Common myeloid progenitor, CD34-positive (primary cell): Measurements from ENCODE around the gene PIP4K2A.

Experiments
- CTCF ChIA-PET: fragments of 350-600 bp; sonication (Branson Sonifier 250); formaldehyde crosslinking; loops from one replicate; lab custom pipeline; 2021; ENCODE audit warnings: antibody characterized with exemption; lab: Charles Lee
- POLR2A ChIA-PET: fragments of 350-600 bp; sonication (Branson Sonifier 250); formaldehyde crosslinking; loops from one replicate; lab custom pipeline; 2021; ENCODE audit warnings: antibody characterized with exemption; lab: Charles Lee
- DNase-seq, 3 donors: peaks; one replicate each; pipeline versions ENCODE4 v3.0.0 to v3.0.0-alpha.2; 2013
- H3K27ac ChIP-seq, 2 experiments: 1 replicate in 1 of 2; 2 replicates in 1 of 2; pipeline ENCODE4 v1.7.0; 2013; ENCODE audit warnings: inconsistent platforms in 2 of 2, low read length in 2 of 2, mild to moderate bottlenecking in 2 of 2, low read depth in 1 of 2, moderate library complexity in 1 of 2; ENCODE audit not compliant: severe bottlenecking in 2 of 2, insufficient read depth in 1 of 2, poor library complexity in 1 of 2
- H3K27me3 ChIP-seq, 5 experiments: replicated peaks in 2 of 5; 1 replicate in 3 of 5; 2 replicates in 2 of 5; pipeline versions ENCODE4 v1.6.1 to v1.7.0; 2013; ENCODE audit warnings: low read length in 4 of 5, mild to moderate bottlenecking in 2 of 5, moderate library complexity in 2 of 5, inconsistent platforms in 1 of 5; ENCODE audit not compliant: insufficient read depth in 5 of 5, control insufficient read depth in 4 of 5
- H3K36me3 ChIP-seq, 4 experiments: 1 replicate in 2 of 4; 2 replicates in 2 of 4; pipeline versions ENCODE4 v1.6.1 to v1.7.0; 2013; ENCODE audit warnings: low read length in 3 of 4, control low read depth in 1 of 4, mild to moderate bottlenecking in 1 of 4; ENCODE audit not compliant: control insufficient read depth in 4 of 4, insufficient read depth in 4 of 4
- H3K4me1 ChIP-seq, 4 experiments: 1 replicate in 3 of 4; 2 replicates in 1 of 4; pipeline versions ENCODE4 v1.6.1 to v1.7.1; 2013; ENCODE audit warnings: low read length in 3 of 4, mild to moderate bottlenecking in 3 of 4, control low read depth in 1 of 4, inconsistent platforms in 1 of 4, moderate library complexity in 1 of 4; ENCODE audit not compliant: control insufficient read depth in 4 of 4, insufficient read depth in 4 of 4; ENCODE audit errors: control extremely low read depth in 1 of 4
- H3K4me3 ChIP-seq, 7 experiments: 1 replicate in 4 of 7; 2 replicates in 3 of 7; pipeline versions ENCODE4 v1.5.1 to v1.7.0; 2013; ENCODE audit warnings: mild to moderate bottlenecking in 7 of 7, low read length in 6 of 7, moderate library complexity in 6 of 7, inconsistent platforms in 2 of 7, low read depth in 2 of 7, control low read depth in 1 of 7; ENCODE audit not compliant: insufficient read depth in 4 of 7, control insufficient read depth in 1 of 7; ENCODE audit errors: extremely low read depth in 1 of 7
- H3K9me3 ChIP-seq, 5 experiments: 1 replicate in 4 of 5; 2 replicates in 1 of 5; pipeline versions ENCODE4 v1.6.1 to v1.7.1; 2013; ENCODE audit warnings: low read length in 4 of 5, mild to moderate bottlenecking in 2 of 5, inconsistent platforms in 1 of 5, low read depth in 1 of 5, moderate library complexity in 1 of 5; ENCODE audit not compliant: control insufficient read depth in 4 of 5, insufficient read depth in 2 of 5; ENCODE audit errors: control extremely low read depth in 1 of 5
- WGBS: methylation state at CpG from one replicate; pipeline ENCODE4 v1.1.5; 2013; ENCODE audit not compliant: insufficient coverage; 5-methylcytosine and 5-hydroxymethylcytosine counted together

The PIP4K2A gene

GRCh38 chr10:22619101-22619500 lies 95.3 kb downstream of the PIP4K2A start:
- no peak for DNase-seq
- H3K27me3 ChIP-seq, result no peaks in the 10 kb centered on the region
- peaks cover 3 to 49% (median 20%) of the 10 kb centered on the region in 4 experiments for H3K4me1 ChIP-seq
- H3K9me3 ChIP-seq, result no peaks in the 10 kb centered on the region
- H3K27ac ChIP-seq, result no peak overlapping the region
- H3K4me3 ChIP-seq, result no peak overlapping the region
- no CpG with 5 or more reads among the region's 2 CpGs for WGBS
- ChIA-PET POLR2A (no interaction called here), CTCF (interaction anchor here (1.0 kb wide), 2 partner anchors 36 to 45 kb away, joined by 3 to 4 read pairs; no protein-coding TSS in a partner anchor)
- H3K36me3 ChIP-seq, result peaks cover 0 to 12% (median under 1%) of the 10 kb centered on the region in 4 experiments

DNA sequence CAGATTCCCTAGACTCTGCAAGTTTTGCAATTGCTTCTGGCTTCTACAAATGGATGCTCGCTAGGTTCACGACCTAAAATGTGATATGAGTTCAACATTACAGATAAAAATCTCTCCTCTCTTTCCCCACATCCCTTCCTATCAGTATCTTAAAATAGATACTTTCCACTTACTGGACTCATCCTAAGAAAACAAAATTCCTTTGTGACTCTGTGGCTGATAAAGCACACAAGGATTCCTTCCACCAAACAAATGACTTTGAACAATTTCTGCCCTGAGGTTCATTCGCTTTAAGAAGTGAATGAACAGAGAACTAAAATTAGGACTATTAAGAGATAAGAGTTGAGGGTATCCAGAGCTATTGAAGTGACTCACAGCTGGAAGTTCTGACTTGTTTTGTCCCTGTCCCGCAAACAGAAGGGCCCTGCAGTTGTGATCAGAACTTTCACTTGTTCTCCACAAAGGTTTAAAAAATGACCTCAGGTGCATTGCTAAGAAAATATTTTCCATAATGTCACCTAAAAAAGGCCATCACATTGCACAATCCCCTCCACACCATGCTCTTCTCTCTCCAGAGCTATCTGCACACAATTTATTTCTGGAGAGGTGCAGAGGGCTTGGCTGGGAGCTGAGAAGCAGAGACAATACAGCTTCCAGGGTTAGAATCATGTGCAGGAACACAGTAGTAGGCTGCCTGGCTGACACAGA lies 96.1 kb downstream of the PIP4K2A start:
- DNase-seq, result no peak
- Histone ChIP-seq H3K9me3 (no peaks in the 10 kb centered on the region), H3K27ac (peak overlapping the region in 1 of 2 experiments; percentile 17), H3K4me3 (no peak overlapping the region), H3K36me3 (peaks cover 0 to 17% (median 3%) of the 10 kb centered on the region in 4 experiments), H3K4me1 (peaks cover 2 to 43% (median 16%) of the 10 kb centered on the region in 4 experiments), H3K27me3 (no peaks in the 10 kb centered on the region)
- WGBS, result 94% methylated on average over 3 of the region's 4 CpGs
- ChIA-PET POLR2A (no interaction called here), CTCF (interaction anchor here (1.0 to 1.4 kb wide), 2 partner anchors 44 to 66 kb away, joined by 3 to 5 read pairs; no protein-coding TSS in a partner anchor)

DNA sequence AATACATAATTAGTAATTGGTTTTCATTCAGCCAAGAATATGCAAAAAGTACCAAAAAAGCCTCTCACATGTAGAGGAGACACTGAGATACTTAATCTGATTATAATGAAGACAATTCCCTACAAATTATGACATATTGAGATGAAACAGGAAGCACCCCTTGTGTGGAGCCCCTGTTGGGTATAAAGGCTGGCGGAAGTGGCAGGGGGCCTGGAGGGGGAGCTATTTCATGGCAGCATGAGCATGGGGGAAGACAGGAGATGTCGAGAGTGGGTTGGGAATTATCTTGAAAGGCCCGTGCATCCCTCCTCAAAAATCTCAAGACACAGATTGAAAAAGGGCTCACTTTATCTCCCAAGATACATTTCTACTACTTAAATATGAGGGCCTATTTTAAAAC lies 96.9 kb downstream of the PIP4K2A start:
- H3K4me1 ChIP-seq, result peaks cover 2 to 47% (median 16%) of the 10 kb centered on the region in 4 experiments
- peaks cover 0 to 18% (median 6%) of the 10 kb centered on the region in 4 experiments for H3K36me3 ChIP-seq
- ChIA-PET POLR2A (no interaction called here), CTCF (interaction anchor here (0.7 to 1.4 kb wide), 2 partner anchors 61 to 67 kb away, joined by 3 to 5 read pairs; no protein-coding TSS in a partner anchor)
- H3K9me3 ChIP-seq, result no peaks in the 10 kb centered on the region
- 100% methylated on average over 1 of the region's 3 CpGs for WGBS
- no peaks in the 10 kb centered on the region for H3K27me3 ChIP-seq
- H3K4me3 ChIP-seq, result no peak overlapping the region
- DNase-seq, result peak in 1 of 3 donors; percentile 40
- H3K27ac ChIP-seq, result no peak overlapping the region

DNA sequence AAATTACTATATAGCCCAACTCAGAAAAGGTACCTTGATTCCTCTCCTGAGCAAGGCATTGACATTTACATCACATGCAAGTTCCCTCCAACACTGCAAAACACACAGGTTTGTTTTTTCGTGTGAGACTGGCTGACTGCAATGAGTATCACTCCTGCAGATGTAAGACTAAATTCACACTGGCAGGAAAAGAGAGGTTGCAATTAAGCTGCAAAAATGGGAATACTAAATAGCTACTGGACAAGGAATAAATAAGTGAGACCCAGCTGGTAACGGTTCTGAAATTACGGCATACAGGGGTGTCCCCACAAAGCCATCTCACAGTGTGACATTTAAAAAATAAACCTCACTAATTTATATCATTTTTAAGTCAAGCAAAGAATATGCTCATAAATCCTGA lies 97.3 kb downstream of the PIP4K2A start:
- H3K9me3 ChIP-seq, result no peaks in the 10 kb centered on the region
- DNase-seq, result no peak
- WGBS, result 100% methylated on average over 2 of the region's 3 CpGs
- POLR2A ChIA-PET, result no interaction called here
- no peak overlapping the region for H3K4me3 ChIP-seq
- H3K27ac ChIP-seq, result no peak overlapping the region
- CTCF ChIA-PET, result interaction anchor here (0.6 to 1.4 kb wide), 5 partner anchors 10 to 152 kb away, joined by 3 to 5 read pairs (median 3); no protein-coding TSS in a partner anchor
- H3K4me1 ChIP-seq, result peaks cover 2 to 52% (median 21%) of the 10 kb centered on the region in 4 experiments
- H3K27me3 ChIP-seq, result no peaks in the 10 kb centered on the region
- peaks cover 0 to 16% (median 6%) of the 10 kb centered on the region in 4 experiments for H3K36me3 ChIP-seq

- DNase-seq, result peak in 2 of 3 donors; percentile 47 to 54
- Histone ChIP-seq H3K9me3 (no peaks in the 10 kb centered on the region), H3K36me3 (peaks cover 0 to 12% (median 6%) of the 10 kb centered on the region in 4 experiments), H3K4me3 (peak overlapping the region in 1 of 7 experiments; percentile 20), H3K27ac (peak overlapping the region in 1 of 2 experiments; percentile 60), H3K4me1 (peaks cover 9 to 59% (median 27%) of the 10 kb centered on the region in 4 experiments), H3K27me3 (no peaks in the 10 kb centered on the region)
- ChIA-PET CTCF (interaction anchor here (0.7 to 1.0 kb wide), 4 partner anchors 9 to 154 kb away, joined by 3 to 4 read pairs (median 3); no protein-coding TSS in a partner anchor), POLR2A (interaction anchor here (0.6 kb wide), 2 partner anchors 41 to 69 kb away, joined by 3 to 5 read pairs; no protein-coding TSS in a partner anchor)
- 57% methylated on average over 5 of the region's 11 CpGs for WGBS
Measured at GRCh38 chr10:22615819-22616499, 98.4 kb downstream of the PIP4K2A start.

- CTCF ChIA-PET, result interaction anchor here (0.9 to 2.6 kb wide), 4 partner anchors 10 to 32 kb away, joined by 3 to 8 read pairs (median 4); no protein-coding TSS in a partner anchor
- no peak overlapping the region for H3K4me3 ChIP-seq
- no peak for DNase-seq
- no peaks in the 10 kb centered on the region for H3K27me3 ChIP-seq
- 100% methylated on average over 1 of the region's 2 CpGs for WGBS
- H3K9me3 ChIP-seq, result no peaks in the 10 kb centered on the region
- H3K27ac ChIP-seq, result no peak overlapping the region
- H3K4me1 ChIP-seq, result peaks cover 10 to 65% (median 30%) of the 10 kb centered on the region in 4 experiments
- POLR2A ChIA-PET, result no interaction called here
- H3K36me3 ChIP-seq, result peaks cover 0 to 11% (median 4%) of the 10 kb centered on the region in 4 experiments
Measured at GRCh38 chr10:22615101-22615500, 99.3 kb downstream of the PIP4K2A start.
